Keratinocyte (primary cell): Measurements from ENCODE around the gene SNAI3.

ENCODE experiments used
- EZH2 ChIP-seq: IDR thresholded peaks from one replicate; pipeline ENCODE4 v1.6.1; 2012; ENCODE audit warnings: inconsistent platforms, mild to moderate bottlenecking, low read length, moderate library complexity
- TF ChIP-seq, protein P1 (sequence below), 3 experiments: IDR thresholded peaks in 1 of 3; conservative IDR thresholded peaks in 1 of 3; optimal IDR thresholded peaks in 1 of 3; 2 replicates in 2 of 3; 3 replicates in 1 of 3; pipeline versions ENCODE3 to v1.5.1; 2011; ENCODE audit warnings: low read length in 3 of 3, mild to moderate bottlenecking in 3 of 3, moderate library complexity in 2 of 3, control low read depth in 1 of 3, inconsistent platforms in 1 of 3; ENCODE audit not compliant: insufficient read depth in 2 of 3; ENCODE audit errors: extremely low read depth in 1 of 3

GRCh38 chr16:88695218-88695617, 8.9 kb upstream of the SNAI3 start:
- TF ChIP-seq EZH2, result no peak
- TF ChIP-seq, protein P1, sequence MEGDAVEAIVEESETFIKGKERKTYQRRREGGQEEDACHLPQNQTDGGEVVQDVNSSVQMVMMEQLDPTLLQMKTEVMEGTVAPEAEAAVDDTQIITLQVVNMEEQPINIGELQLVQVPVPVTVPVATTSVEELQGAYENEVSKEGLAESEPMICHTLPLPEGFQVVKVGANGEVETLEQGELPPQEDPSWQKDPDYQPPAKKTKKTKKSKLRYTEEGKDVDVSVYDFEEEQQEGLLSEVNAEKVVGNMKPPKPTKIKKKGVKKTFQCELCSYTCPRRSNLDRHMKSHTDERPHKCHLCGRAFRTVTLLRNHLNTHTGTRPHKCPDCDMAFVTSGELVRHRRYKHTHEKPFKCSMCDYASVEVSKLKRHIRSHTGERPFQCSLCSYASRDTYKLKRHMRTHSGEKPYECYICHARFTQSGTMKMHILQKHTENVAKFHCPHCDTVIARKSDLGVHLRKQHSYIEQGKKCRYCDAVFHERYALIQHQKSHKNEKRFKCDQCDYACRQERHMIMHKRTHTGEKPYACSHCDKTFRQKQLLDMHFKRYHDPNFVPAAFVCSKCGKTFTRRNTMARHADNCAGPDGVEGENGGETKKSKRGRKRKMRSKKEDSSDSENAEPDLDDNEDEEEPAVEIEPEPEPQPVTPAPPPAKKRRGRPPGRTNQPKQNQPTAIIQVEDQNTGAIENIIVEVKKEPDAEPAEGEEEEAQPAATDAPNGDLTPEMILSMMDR (optimal IDR thresholded peaks at IDR 0.05 in 1 of 3, IDR thresholded peaks at IDR 0.05 in 1 of 3, conservative IDR thresholded peaks at IDR 0.05 in 1 of 3; ENCODE audit: extremely low read depth in 1 of 3, insufficient read depth in 2 of 3, low read length in 3 of 3), result no peak
